Cardiac muscle cell (in vitro differentiated cells and primary cell): Measurements from ENCODE around the gene PDK4. TPM values are rescaled to one million over a fixed set of nuclear protein-coding genes. Genes with fewer than 3 reads are reported as not detected.

Source experiments
- DNase-seq, 2 donors: peaks; one replicate each; pipeline versions ENCODE4 v3.0.0 to v3.0.0-alpha.2; 2010 to 2017; ENCODE audit warnings: low read depth in 1 of 2, low spot score in 1 of 2
- H3K27ac ChIP-seq: fragments of 200-600 bp; sonication (generic); 2 replicates; pipeline ENCODE4 v1.5.1; 2016
- H3K27me3 ChIP-seq: fragments of 200-600 bp; sonication (generic); 2 replicates; pipeline ENCODE4 v1.6.0; 2016; ENCODE audit warnings: control low read depth
- H3K36me3 ChIP-seq: fragments of 200-600 bp; sonication (generic); 2 replicates; pipeline ENCODE4 v1.5.1; 2016; ENCODE audit warnings: control low read depth
- H3K4me1 ChIP-seq: fragments of 200-600 bp; sonication (generic); 2 replicates; pipeline ENCODE4 v1.8.1; 2017; ENCODE audit warnings: low read depth, mild to moderate bottlenecking, mixed run types
- H3K4me3 ChIP-seq: fragments of 200-600 bp; sonication (generic); 2 replicates; pipeline ENCODE4 v1.5.1; 2016; ENCODE audit warnings: mild to moderate bottlenecking
- H3K9me3 ChIP-seq: fragments of 200-600 bp; sonication (generic); 2 replicates; pipeline ENCODE4 v1.5.1; 2017; ENCODE audit warnings: low read depth, mild to moderate bottlenecking, control low read depth
- CTCF ChIP-seq: IDR thresholded peaks from 2 replicates; pipeline ENCODE4 v1.5.1; 2012; ENCODE audit warnings: low read depth, mild to moderate bottlenecking, low read length
- polyA plus RNA-seq: library from polyadenylated mRNA; unstranded; fragments of >200 nt; fragmentation: Nextera tagmentation; extraction: Ambion mirVana; gene quantifications from 2 replicates; pipeline ENCODE4 v1.2.1, GENCODE V29; 2016
- total RNA-seq: library from RNA; depleted of rRNA; stranded (reverse); fragments of >200 nt; gene quantifications from 2 replicates; pipeline ENCODE4 v1.2.3, GENCODE V29; 2016

PDK4 gene
- total and polyA plus RNA-seq, 2 experiments from 2014 or later = 0.32 to 2.6 TPM

GRCh38 chr7:95593343-95593742 is 3.0 kb downstream of the PDK4 start:
- no peaks in the 10 kb centered on the region for H3K9me3 ChIP-seq
- H3K27me3 ChIP-seq = peaks cover 65% of the 10 kb centered on the region
- no peak overlapping the region for H3K27ac ChIP-seq
- no peaks in the 10 kb centered on the region for H3K36me3 ChIP-seq
- no peak overlapping the region for H3K4me3 ChIP-seq
- no peak for DNase-seq
- no peaks in the 10 kb centered on the region for H3K4me1 ChIP-seq
- no peak for TF ChIP-seq CTCF

- no peaks in the 10 kb centered on the region for H3K36me3 ChIP-seq
- peaks cover 57% of the 10 kb centered on the region for H3K27me3 ChIP-seq
- no peak overlapping the region for H3K4me3 ChIP-seq
- no peaks in the 10 kb centered on the region for H3K4me1 ChIP-seq
- no peak for DNase-seq
- no peak for TF ChIP-seq CTCF
- no peak overlapping the region for H3K27ac ChIP-seq
- no peaks in the 10 kb centered on the region for H3K9me3 ChIP-seq
These were observed 3.7 kb downstream of the PDK4 start for GRCh38 chr7:95592570-95592969.

- TF ChIP-seq CTCF = no peak
- peak in 1 of 2 donors; percentile 51 for DNase-seq
These were observed 5.7 kb downstream of the PDK4 start for GRCh38 chr7:95590387-95591248.

GRCh38 chr7:95589766-95590165 is 6.5 kb downstream of the PDK4 start:
- no peak for DNase-seq
- Histone ChIP-seq H3K27ac (no peak overlapping the region), H3K9me3 (no peaks in the 10 kb centered on the region), H3K36me3 (no peaks in the 10 kb centered on the region), H3K4me1 (no peaks in the 10 kb centered on the region), H3K4me3 (no peak overlapping the region), H3K27me3 (peaks cover 35% of the 10 kb centered on the region)
- no peak for TF ChIP-seq CTCF

More at GRCh38 chr7:95590387-95591248, 5.7 kb downstream of the PDK4 start:
- H3K4me3 ChIP-seq = no peak overlapping the region
- H3K36me3 ChIP-seq = no peaks in the 10 kb centered on the region
- no peak overlapping the region for H3K27ac ChIP-seq
- peaks cover 44% of the 10 kb centered on the region for H3K27me3 ChIP-seq
- no peaks in the 10 kb centered on the region for H3K4me1 ChIP-seq
- no peaks in the 10 kb centered on the region for H3K9me3 ChIP-seq

- no peak overlapping the region for H3K27ac ChIP-seq
- no peaks in the 10 kb centered on the region for H3K4me1 ChIP-seq
- DNase-seq = no peak
- no peaks in the 10 kb centered on the region for H3K36me3 ChIP-seq
- no peaks in the 10 kb centered on the region for H3K9me3 ChIP-seq
- peaks cover 28% of the 10 kb centered on the region for H3K27me3 ChIP-seq
- TF ChIP-seq CTCF = no peak
- H3K4me3 ChIP-seq = no peak overlapping the region
These were observed 7.3 kb downstream of the PDK4 start for GRCh38 chr7:95589031-95589430.
